HG03045 (cell line): ENCODE measurements around the gene RAD23B.

ENCODE experiments used
- ATAC-seq: cut with Tn5 transposase; IDR thresholded peaks from one replicate; pipeline ENCODE4 v1.9.1; 2021; ENCODE audit warnings: mild to moderate bottlenecking, moderate library complexity; ENCODE audit not compliant: unreplicated experiment

The RAD23B gene

DNA sequence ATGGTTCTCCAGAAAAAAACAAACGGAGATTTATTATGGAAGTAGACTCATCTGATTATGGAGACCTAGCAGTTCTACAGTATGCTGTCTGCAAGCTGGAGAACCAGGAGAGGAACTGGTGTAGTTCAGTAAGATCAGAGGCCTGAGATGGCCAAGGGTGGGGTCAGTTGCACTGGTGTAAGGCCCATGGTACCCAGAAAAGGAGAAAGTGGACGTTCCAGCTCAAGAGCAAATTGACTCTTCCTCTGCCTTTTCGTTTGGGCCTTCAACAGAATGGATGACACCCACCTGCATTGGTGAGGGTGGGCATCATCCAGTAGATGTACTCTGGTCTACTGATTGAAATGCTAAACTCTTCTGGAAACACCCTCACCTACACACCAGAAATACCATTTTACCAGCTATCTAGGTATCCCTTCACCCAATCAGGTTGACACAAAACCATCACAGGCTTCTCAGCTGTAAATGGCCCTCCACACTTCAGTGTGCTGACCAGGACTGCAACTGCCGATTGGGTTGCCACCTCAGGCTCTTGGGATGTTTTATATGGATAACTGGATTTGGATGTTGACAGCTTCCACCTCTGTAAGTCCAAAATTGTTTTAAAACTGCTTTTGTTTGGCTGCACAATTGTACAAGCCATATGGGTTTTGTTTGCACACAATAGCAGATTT lies 51.2 kb downstream of the RAD23B start:
- no peak for ATAC-seq

DNA sequence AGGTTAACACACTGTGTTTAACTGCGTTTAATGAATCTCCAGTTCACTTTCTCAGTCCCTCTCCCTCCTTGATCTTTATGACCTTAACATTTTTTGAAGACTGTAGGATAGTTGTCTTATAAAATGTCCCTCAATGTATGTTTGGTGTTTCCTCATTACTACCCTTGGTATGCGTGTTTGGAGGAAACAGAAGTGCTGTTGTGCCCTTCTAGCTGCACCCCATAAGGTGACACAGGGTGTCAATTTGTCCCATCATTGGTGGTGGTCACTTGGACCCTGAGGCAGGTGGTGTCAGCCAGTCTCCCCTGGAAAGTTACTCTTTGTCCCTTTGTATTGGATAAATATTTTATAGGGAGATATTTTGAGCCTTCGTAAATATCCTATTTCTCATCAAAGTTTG lies 52.3 kb downstream of the RAD23B start:
- no peak for ATAC-seq

GRCh38 chr9:107336718-107337360 lies 53.8 kb downstream of the RAD23B start:
- ATAC-seq: no peak

GRCh38 chr9:107337676-107338590 lies 54.9 kb downstream of the RAD23B start:
- no peak for ATAC-seq

- no peak for ATAC-seq
These were observed 56.0 kb downstream of the RAD23B start for GRCh38 chr9:107338911-107339659.

GRCh38 chr9:107340920-107341632 lies 58.0 kb downstream of the RAD23B start:
- ATAC-seq: peak; percentile 76

- no peak for ATAC-seq
These were observed 59.5 kb downstream of the RAD23B start for GRCh38 chr9:107342476-107343161.

GRCh38 chr9:107345327-107345726 lies 62.2 kb downstream of the RAD23B start:
- no peak for ATAC-seq

GRCh38 chr9:107348836-107349235 lies 65.8 kb downstream of the RAD23B start:
- ATAC-seq: no peak

DNA sequence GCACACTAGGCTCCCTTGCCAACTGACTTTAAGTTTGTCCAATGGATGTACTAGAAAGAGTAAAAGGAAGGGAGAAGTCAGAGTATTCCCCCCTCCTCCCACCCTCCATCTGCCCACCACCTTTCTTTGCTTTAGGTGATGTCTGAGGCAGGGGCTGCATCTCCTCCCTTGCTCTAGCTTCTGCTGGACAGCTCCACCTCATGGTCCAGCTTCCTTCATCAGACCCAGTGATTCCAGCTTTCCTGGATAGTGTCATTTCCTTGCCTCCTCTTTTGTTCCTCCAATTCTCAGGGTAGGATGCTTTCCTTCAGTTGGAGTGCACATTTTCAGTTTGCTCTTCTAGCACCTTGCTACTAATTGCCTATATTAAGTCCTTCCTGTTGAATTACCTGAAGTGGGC lies 67.4 kb downstream of the RAD23B start:
- ATAC-seq: no peak

- ATAC-seq: no peak
These were observed 68.4 kb downstream of the RAD23B start for GRCh38 chr9:107351382-107352045.

GRCh38 chr9:107355394-107355793 lies 72.3 kb downstream of the RAD23B start:
- ATAC-seq: no peak

DNA sequence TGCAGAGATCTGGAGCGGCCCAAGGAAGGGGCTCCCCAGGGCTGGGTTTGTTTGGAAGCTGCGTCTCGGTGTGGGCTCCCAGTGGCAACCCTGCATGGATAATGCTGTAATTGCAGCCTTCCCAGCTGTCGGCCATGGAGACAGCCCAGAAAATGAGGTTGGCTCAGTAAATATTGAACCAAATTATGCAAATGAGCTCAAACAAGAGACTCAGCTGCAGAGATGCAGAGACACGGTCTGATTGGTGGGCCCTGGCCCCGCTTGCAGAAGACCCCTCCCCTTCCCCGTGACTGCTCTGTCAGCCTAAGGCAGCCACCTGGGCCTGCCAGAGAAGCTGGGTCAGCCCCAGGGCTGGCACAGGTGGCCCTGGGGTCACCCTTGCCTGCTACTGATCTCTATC lies 75.9 kb downstream of the RAD23B start:
- no peak for ATAC-seq

DNA sequence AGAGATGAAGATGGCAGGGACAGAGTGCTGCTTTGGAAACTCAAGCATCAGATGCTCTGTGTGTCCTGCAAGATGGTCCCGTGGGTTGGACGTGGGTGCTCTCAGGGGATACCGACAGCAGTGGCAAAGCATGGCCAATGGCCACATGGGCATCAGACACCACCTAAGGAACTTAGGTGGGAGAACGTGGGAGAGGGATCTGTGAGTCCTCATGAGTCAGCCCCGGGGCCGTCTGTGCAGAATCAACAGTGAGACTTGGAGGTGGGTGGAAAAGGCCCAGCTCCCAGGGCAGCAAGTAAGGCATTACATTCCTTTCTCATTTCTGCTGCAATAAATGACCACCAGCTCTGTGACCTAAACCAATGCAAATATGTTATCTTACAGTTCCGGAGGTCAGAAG lies 77.0 kb downstream of the RAD23B start:
- ATAC-seq: no peak

GRCh38 chr9:107361816-107362215 lies 78.7 kb downstream of the RAD23B start:
- ATAC-seq: no peak

DNA sequence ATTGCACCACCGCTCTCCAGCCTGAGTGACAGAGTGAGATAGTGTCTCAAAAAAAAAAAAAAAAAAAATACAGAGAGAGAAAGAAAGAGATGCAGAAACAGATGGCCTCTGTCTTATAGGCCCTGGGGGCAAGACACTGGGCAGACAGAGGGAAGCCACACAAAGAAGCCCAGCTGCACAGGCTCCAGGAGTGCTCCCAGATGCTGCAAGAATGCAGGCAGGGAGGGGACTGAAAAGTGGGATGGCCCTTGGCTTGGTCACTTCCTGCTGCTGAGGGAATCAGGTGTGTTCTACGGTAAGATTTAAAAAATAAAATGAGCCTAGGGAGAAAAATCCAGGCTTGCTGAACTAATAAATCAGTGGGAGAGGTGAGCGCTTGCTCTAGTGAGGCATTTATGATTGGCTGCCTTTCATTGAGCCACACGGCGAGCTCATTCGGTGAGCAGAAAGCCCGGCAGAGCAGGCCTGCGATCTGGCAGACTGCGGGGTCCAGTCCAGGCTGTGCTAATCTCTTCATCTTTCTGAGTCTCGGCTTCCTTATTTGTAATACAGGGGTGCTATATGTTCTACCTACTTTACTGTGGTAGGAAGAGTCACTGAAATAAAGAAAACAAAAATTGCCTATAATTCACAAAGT lies 80.6 kb downstream of the RAD23B start:
- no peak for ATAC-seq

DNA sequence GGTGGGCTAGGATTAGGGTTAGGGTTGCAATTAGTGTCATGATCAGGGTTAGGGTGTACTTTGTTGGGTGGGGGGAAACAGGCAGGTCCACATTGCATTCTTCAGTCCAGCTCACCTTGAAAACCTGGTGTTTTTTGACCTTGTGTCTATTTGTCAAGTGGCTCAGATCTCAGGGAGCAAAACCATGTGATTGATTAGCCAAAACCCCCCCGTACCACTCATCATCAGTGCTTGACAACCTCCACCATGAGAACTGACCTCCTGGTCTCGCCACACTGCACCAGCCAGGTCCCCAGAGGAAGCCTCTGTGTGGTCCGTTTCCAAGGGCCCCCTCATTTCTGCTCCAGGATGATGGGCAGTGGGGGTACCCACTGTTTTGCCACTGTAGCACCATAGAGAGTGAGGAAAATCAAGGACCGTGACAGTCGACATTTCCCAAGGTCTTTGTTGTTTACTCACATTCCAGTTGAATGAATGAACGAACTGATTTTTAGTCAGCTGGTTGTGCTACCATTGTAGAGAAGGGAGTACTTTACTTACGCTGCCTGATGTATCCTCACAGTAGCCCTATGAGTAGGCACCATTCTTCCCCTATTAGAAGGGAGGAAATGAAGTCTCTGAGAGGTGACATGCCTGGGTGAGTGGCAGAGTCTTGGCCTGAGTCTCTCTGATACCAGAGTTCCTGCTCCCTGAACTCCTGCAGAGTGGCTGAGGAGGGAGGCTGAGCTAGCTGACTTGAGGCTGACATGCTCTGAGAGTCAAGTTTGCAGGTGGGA lies 84.8 kb downstream of the RAD23B start:
- no peak for ATAC-seq

DNA sequence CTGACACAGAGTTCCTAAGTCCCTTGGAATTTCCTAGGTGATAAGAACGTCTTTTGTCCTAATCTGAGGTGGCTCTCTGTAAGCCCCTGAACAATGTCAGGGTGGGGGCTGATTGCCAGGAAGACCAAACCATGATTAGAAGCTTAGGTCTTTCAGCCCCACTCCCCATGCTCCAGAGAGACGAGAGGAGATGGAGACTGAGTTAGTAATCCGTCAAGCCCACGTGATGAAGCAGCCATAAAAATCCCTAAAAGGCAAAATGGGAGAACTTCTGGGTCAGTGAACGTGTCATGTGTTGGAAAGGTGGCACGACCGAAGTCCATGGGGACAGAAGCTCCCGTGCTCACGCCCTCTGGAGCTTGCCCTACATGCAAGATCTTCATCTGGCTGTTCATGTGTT lies 85.6 kb downstream of the RAD23B start:
- ATAC-seq: no peak
